HFF-Myc (cell line): ENCODE measurements around the gene SLC38A5.

Experiments used
- DNase-seq: peaks from one replicate; pipeline ENCODE4 v3.0.0-alpha.2; 2011; ENCODE audit warnings: low read depth; ENCODE audit errors: extremely low read depth
- H3K4me3 ChIP-seq: replicated peaks from 2 replicates; pipeline ENCODE4 v1.5.1; 2011; ENCODE audit warnings: low read depth, mild to moderate bottlenecking, control low read depth, low read length
- TF ChIP-seq, protein P1 (sequence below): IDR thresholded peaks from 2 replicates; pipeline ENCODE4 v1.5.1; 2012; ENCODE audit warnings: mild to moderate bottlenecking, low read depth, low read length, control low read depth; ENCODE audit errors: missing control alignments

SLC38A5 gene

DNA sequence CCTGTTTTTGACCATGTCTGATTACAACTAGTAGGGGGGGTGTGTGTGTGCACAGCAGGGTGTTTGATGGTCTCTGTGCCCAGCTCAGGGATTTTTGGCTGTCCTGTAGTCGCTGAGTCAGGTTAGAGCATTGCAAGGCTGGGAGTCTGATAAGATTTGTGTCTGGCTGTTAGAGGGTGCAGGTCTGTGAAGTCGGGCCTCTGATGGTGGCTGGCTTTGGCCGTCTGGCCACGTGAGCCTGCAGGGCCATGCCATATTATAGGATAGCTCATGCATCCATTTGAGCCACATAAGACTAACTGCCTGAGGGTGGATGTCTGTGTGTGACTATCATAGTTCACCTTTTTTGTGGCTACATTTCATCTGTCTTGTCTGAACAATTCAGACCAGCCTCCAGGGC, 43.6 kb upstream of the SLC38A5 start:
- no peak for DNase-seq
- TF ChIP-seq, protein P1, sequence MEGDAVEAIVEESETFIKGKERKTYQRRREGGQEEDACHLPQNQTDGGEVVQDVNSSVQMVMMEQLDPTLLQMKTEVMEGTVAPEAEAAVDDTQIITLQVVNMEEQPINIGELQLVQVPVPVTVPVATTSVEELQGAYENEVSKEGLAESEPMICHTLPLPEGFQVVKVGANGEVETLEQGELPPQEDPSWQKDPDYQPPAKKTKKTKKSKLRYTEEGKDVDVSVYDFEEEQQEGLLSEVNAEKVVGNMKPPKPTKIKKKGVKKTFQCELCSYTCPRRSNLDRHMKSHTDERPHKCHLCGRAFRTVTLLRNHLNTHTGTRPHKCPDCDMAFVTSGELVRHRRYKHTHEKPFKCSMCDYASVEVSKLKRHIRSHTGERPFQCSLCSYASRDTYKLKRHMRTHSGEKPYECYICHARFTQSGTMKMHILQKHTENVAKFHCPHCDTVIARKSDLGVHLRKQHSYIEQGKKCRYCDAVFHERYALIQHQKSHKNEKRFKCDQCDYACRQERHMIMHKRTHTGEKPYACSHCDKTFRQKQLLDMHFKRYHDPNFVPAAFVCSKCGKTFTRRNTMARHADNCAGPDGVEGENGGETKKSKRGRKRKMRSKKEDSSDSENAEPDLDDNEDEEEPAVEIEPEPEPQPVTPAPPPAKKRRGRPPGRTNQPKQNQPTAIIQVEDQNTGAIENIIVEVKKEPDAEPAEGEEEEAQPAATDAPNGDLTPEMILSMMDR: no peak
- no peak overlapping the region for H3K4me3 ChIP-seq

DNA sequence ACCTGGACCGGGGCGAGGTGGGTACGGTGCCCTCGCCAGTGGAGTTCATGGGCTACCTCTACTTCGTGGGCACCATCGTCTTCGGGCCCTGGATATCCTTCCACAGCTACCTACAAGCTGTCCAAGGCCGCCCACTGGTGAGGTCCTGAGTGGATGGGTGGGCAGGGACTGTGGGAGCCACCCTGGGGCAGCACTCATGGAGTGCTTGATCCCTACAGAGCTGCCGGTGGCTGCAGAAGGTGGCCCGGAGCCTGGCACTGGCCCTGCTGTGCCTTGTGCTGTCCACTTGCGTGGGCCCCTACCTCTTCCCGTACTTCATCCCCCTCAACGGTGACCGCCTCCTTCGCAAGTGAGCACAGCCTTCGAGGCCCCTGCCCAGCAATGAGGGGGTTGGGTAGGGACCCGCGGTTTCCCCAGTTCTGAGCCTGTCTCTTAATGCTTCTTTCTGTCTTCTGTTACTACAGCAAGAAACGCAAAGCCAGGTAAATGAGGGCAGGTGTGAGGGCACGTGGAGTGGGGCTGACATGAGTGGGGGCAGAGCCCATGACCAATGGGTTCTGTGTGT, 42.4 kb upstream of the SLC38A5 start:
- no peak for DNase-seq
- H3K4me3 ChIP-seq: no peak overlapping the region
- TF ChIP-seq, protein P1: no peak

DNA sequence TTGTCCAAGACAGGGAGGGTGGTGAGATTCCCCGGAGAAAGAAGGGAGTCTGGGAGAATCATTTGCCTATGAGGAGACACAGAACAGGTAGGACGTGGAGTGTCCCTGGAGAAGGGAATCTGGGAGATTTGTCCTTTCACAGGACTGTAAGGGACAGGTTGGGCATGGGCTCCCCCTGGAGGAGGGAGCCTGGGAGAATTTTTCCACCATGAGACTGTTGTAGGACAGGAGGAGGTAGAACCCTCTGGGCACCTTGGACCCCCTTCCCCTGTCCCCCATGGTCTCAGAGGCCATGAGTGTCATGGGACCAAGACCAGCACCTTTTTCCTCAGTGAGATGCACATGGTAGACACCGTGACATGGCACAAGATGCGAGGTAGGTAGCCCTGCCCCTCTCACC, 41.5 kb upstream of the SLC38A5 start:
- H3K4me3 ChIP-seq: no peak overlapping the region
- DNase-seq: no peak
- TF ChIP-seq, protein P1: peak; percentile 46

DNA sequence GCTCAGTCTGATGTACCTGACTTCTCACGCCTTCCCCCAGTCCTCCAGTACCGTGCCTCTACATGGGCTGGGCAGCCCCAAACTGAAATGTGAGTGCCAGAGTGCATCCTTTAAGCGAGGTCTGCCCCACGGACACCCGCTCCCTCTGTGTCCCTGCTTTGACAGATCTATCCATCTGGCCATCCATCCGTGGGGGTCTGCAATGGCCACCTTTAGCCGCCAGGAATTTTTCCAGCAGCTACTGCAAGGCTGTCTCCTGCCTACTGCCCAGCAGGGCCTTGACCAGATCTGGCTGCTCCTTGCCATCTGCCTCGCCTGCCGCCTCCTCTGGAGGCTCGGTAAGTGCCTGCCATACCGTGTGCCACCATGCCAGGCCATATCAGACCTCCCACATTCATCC, 39.6 kb upstream of the SLC38A5 start:
- TF ChIP-seq, protein P1: no peak
- H3K4me3 ChIP-seq: peak overlapping the region; percentile 62
- no peak for DNase-seq

DNA sequence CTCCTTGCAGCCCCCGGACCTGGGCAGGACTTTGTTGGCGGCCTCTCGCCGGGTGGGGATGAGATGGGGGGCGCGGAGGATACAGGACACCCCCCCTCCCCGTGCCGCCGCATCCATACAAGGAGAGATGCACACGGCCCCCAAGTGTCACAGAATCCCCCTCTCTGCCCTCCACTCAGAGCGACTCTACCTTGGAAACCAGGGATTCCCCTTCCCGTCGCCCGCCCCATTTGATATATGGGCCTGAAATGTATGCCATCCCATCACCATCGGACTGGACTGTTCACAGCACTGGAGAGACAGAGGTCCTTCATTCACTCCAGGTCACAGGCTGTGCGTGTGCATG, 39.2 kb upstream of the SLC38A5 start:
- no peak for DNase-seq
- H3K4me3 ChIP-seq: peak overlapping the region; percentile 62
- TF ChIP-seq, protein P1: no peak

DNA sequence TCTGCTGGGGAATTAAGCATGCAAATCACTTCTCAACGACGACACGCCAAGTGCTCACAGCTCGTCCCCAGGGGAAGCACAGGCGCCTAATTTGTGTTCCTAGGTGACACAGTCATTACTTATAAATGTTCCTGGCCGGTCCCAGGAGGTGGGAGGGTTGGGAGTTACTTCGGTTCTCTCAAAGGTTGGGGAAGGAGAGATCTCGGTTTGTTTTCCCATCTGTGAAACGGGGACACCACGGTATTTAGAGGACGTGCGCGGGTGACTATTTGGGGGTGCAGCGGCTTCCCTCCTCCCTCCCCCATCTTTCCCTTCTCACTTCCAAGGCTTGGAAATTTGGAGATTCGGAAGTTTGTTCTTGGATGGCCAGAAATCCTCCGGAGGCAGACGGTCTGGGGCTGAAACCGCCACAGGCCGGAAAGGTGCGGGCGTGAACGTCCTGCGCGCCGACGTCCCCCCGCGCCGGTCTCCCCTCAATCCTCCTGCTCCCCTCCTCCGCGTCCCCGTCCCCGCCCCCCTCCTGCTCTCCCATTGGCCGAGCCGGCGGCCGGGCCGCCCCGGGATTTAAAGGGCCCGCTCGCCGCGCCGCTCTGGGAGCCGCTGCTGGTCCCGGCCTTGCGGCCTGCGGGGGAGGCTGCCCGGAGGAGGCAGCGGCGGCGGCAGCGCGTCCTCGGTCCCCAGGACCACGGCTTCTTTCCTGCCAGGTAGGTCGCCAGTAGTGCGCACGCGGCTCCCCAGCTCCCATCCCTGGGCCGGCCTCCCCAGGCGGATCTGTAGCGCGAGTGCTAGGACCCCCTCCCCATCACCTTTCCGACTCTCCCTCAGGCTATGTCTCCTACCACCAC, 38.6 kb upstream of the SLC38A5 start, which contains the start of gene PORCN:
Gene PORCN, plus strand, starts transcription at position 593 of the 845 bp plus-strand sequence. CDS start 829 bp downstream, outside the sequence.
- TF ChIP-seq, protein P1: no peak
- peak within 1 kb of the TSS; percentile 62 for H3K4me3 ChIP-seq
- no peak for DNase-seq
